ENCODE results near the gene TRAPPC5. TPM values are rescaled to one million over a fixed set of nuclear protein-coding genes. Genes with fewer than 3 reads are reported as not detected.

TRAPPC5 gene
- total and polyA plus RNA-seq, 4 donors, result 29.8 to 224 (median 125) TPM

- Histone ChIP-seq H3K9me3 (ENCODE audit: control insufficient read depth in 4 of 4, insufficient read depth in 3 of 4, low read length in 3 of 4) (peaks cover 0 to 8% (median 0%) of the 10 kb centered on the region in 4 donors), H3K4me1 (ENCODE audit: control insufficient read depth in 5 of 5, insufficient read depth in 5 of 5, low read length in 5 of 5) (no peaks in the 10 kb centered on the region), H3K4me3 (no peak overlapping the region), H3K27me3 (ENCODE audit: control insufficient read depth in 3 of 3, insufficient read depth in 3 of 3, low read length in 2 of 3) (peaks cover 0 to 5% (median 0%) of the 10 kb centered on the region in 3 donors), H3K9ac (ENCODE audit: insufficient read depth in 1 of 2, low read length in 2 of 2) (no peak overlapping the region), H3K36me3 (ENCODE audit: control insufficient read depth in 4 of 4, insufficient read depth in 4 of 4, low read length in 4 of 4) (no peaks in the 10 kb centered on the region), H3K27ac (ENCODE audit: low read depth in 1 of 2, low read length in 1 of 2) (no peak overlapping the region)
- DNase-seq (no peak), ATAC-seq (ENCODE audit: insufficient read depth, low FRiP score) (no peak)
- 79 to 80% methylated on average over 8 of the region's 8 CpGs for WGBS, 2 donors
- no peak for TF ChIP-seq CTCF (IDR thresholded peaks at IDR 0.05; ENCODE audit: control extremely low read depth, extremely low read depth)
These were observed 10.2 kb downstream of the TRAPPC5 start for GRCh38 chr19:7690779-7691258.

DNA sequence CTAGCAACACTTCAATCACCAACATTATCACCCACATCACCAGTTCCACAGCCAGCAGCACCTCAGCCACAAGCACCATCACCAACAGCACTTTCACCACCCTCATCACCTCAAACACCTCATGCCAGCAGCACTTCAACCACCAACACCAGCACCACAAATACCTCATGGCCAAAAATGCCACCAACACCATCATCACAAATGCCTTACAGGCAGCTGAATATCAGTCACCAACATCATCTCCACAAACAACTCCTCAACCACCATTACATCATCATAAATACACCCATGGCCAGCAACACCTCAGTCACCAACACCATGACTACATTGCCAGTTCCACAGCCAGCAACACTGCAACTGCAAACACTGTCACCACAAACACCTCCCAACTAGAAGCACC, 10.9 kb downstream of the TRAPPC5 start:
- no peak for DNase-seq
- no peak for TF ChIP-seq CTCF (IDR thresholded peaks at IDR 0.05; ENCODE audit: control extremely low read depth, extremely low read depth)
- no peak overlapping the region for H3K9ac ChIP-seq (ENCODE audit: insufficient read depth in 1 of 2, low read length in 2 of 2)

GRCh38 chr19:7692417-7693088, 11.9 kb downstream of the TRAPPC5 start:
- no peak overlapping the region for H3K9ac ChIP-seq (ENCODE audit: insufficient read depth in 1 of 2, low read length in 2 of 2)
- ATAC-seq (ENCODE audit: insufficient read depth, low FRiP score) (no peak), DNase-seq (no peak)
- no peak overlapping the region for H3K27ac ChIP-seq (ENCODE audit: low read depth in 1 of 2, low read length in 1 of 2)
- WGBS, 2 donors, result 70 to 72% methylated on average over 13 of the region's 13 CpGs
- no peak for TF ChIP-seq CTCF (IDR thresholded peaks at IDR 0.05; ENCODE audit: control extremely low read depth, extremely low read depth)
- H3K4me1 ChIP-seq (ENCODE audit: control insufficient read depth in 5 of 5, insufficient read depth in 5 of 5, low read length in 5 of 5), result no peaks in the 10 kb centered on the region
- H3K36me3 ChIP-seq (ENCODE audit: control insufficient read depth in 4 of 4, insufficient read depth in 4 of 4, low read length in 4 of 4), result no peaks in the 10 kb centered on the region
- no peak overlapping the region for H3K4me3 ChIP-seq
- peaks cover 0 to 8% (median 0%) of the 10 kb centered on the region in 4 donors for H3K9me3 ChIP-seq (ENCODE audit: control insufficient read depth in 4 of 4, insufficient read depth in 3 of 4, low read length in 3 of 4)
- H3K27me3 ChIP-seq (ENCODE audit: control insufficient read depth in 3 of 3, insufficient read depth in 3 of 3, low read length in 2 of 3), result peaks cover 0 to 9% (median 0%) of the 10 kb centered on the region in 3 donors

More for the DNA sequence above, 10.9 kb downstream of the TRAPPC5 start:
- Histone ChIP-seq H3K4me3 (no peak overlapping the region), H3K27ac (ENCODE audit: low read depth in 1 of 2, low read length in 1 of 2) (no peak overlapping the region), H3K9me3 (ENCODE audit: control insufficient read depth in 4 of 4, insufficient read depth in 3 of 4, low read length in 3 of 4) (peaks cover 0 to 8% (median 0%) of the 10 kb centered on the region in 4 donors), H3K27me3 (ENCODE audit: control insufficient read depth in 3 of 3, insufficient read depth in 3 of 3, low read length in 2 of 3) (peaks cover 0 to 5% (median 0%) of the 10 kb centered on the region in 3 donors), H3K4me1 (ENCODE audit: control insufficient read depth in 5 of 5, insufficient read depth in 5 of 5, low read length in 5 of 5) (no peaks in the 10 kb centered on the region), H3K36me3 (ENCODE audit: control insufficient read depth in 4 of 4, insufficient read depth in 4 of 4, low read length in 4 of 4) (no peaks in the 10 kb centered on the region)
- ATAC-seq (ENCODE audit: insufficient read depth, low FRiP score), result no peak

Measured in lung (tissue), 12 donors.